OCI-LY7 (cell line): ENCODE measurements around the gene GAB1. TPM values are rescaled to one million over a fixed set of nuclear protein-coding genes. Genes with fewer than 3 reads are reported as not detected.

Experiments
- BruUV-seq: library from RNA; stranded (reverse); fragments of 400-500 nt; replicated peaks from 2 replicates; lab custom pipeline; 2021; lab: Mats Ljungman, UMichigan
- CTCF ChIA-PET: fragments of 300-600 bp; sonication (Branson Sonifier 250); formaldehyde crosslinking; loops from one replicate; lab custom pipeline; 2022; ENCODE audit warnings: antibody characterized with exemption; ENCODE audit not compliant: unreplicated experiment; lab: Charles Lee
- POLR2A ChIA-PET: fragments of 300-600 bp; sonication (Branson Sonifier 250); formaldehyde crosslinking; loops from one replicate; lab custom pipeline; 2022; ENCODE audit warnings: antibody characterized with exemption; lab: Charles Lee
- DNase-seq: peaks from one replicate; pipeline ENCODE4 v3.0.0-alpha.2; 2015; ENCODE audit warnings: low spot score
- H2AFZ ChIP-seq: fragments of 200-600 bp; sonication (generic), shearing (Covaris generic); 2 replicates; pipeline ENCODE4 v1.6.1; 2014; ENCODE audit warnings: mild to moderate bottlenecking, antibody characterized with exemption, low read length, moderate library complexity
- H3K27ac ChIP-seq: fragments of 200-600 bp; sonication (generic); 2 replicates; pipeline ENCODE4 v1.5.1; 2014; ENCODE audit warnings: mixed run types, low read depth, mild to moderate bottlenecking, moderate library complexity, low read length, inconsistent platforms; ENCODE audit not compliant: poor library complexity, severe bottlenecking
- H3K36me3 ChIP-seq: fragments of 200-600 bp; sonication (generic); 2 replicates; pipeline ENCODE4 v1.6.1; 2014; ENCODE audit warnings: mild to moderate bottlenecking, antibody characterized with exemption, low read length, moderate library complexity, mixed read lengths; ENCODE audit not compliant: insufficient read depth
- H3K4me1 ChIP-seq: fragments of 200-600 bp; sonication (generic); 2 replicates; pipeline ENCODE4 v1.5.1; 2014; ENCODE audit warnings: mild to moderate bottlenecking, low read length; ENCODE audit not compliant: insufficient read depth, poor library complexity, severe bottlenecking
- H3K4me2 ChIP-seq: fragments of 200-600 bp; sonication (generic); 2 replicates; pipeline ENCODE4 v1.6.1; 2014; ENCODE audit warnings: mild to moderate bottlenecking, low read length
- H3K4me3 ChIP-seq: fragments of 200-600 bp; sonication (generic); 2 replicates; pipeline ENCODE4 v1.5.1; 2014; ENCODE audit warnings: mild to moderate bottlenecking, low read depth, low read length; ENCODE audit not compliant: poor library complexity, severe bottlenecking
- H3K79me2 ChIP-seq: fragments of 200-600 bp; sonication (generic); 2 replicates; pipeline ENCODE4 v1.6.1; 2016; ENCODE audit warnings: low read depth, mild to moderate bottlenecking, low read length, moderate library complexity, mixed read lengths; ENCODE audit not compliant: insufficient read depth
- H3K9me2 ChIP-seq: fragments of 200-600 bp; sonication (generic); 2 replicates; pipeline ENCODE4 v1.6.1; 2016; ENCODE audit warnings: mild to moderate bottlenecking, low read length, mixed read lengths; ENCODE audit not compliant: insufficient read depth
- H3K9me3 ChIP-seq: fragments of 200-600 bp; sonication (generic); 2 replicates; pipeline ENCODE4 v1.6.1; 2014; ENCODE audit warnings: mild to moderate bottlenecking, mixed run types, low read length, mixed read lengths
- H4K20me1 ChIP-seq: fragments of 200-600 bp; sonication (generic); 2 replicates; pipeline ENCODE4 v1.6.1; 2014; ENCODE audit warnings: mild to moderate bottlenecking, antibody characterized with exemption, low read length, moderate library complexity, mixed read lengths; ENCODE audit not compliant: insufficient read depth
- EZH2phosphoT487 ChIP-seq: fragments of 200-600 bp; sonication (generic); IDR thresholded peaks from 2 replicates; pipeline ENCODE4 v1.6.1; 2018; ENCODE audit warnings: low read depth, borderline replicate concordance, mild to moderate bottlenecking, mixed run types, antibody characterized with exemption, low read length, moderate library complexity, mixed read lengths
- intact Hi-C: fragments of 100-400 bp; cut with micrococcal nuclease; formaldehyde crosslinking; loops from one replicate; pipeline ENCODE4 v1.10.0; 2022; ENCODE audit not compliant: unreplicated experiment
- total RNA-seq, 2 experiments: library from RNA; depleted of rRNA in 1 of 2; stranded (reverse); fragments of >200 nt in 1 of 2; shearing (Covaris generic) in 1 of 2; gene quantifications; 2 replicates each; pipeline ENCODE4 v1.2.3, GENCODE V29; 2014 to 2022
- TF ChIP-seq, protein P1 (sequence below): fragments of 200-600 bp; sonication (generic); conservative IDR thresholded peaks from 2 replicates; pipeline ENCODE4 v1.5.1; 2014; ENCODE audit warnings: mild to moderate bottlenecking, antibody characterized with exemption, low read length, moderate library complexity, mixed read lengths

The GAB1 gene
- total RNA-seq, 2 experiments from 2014 or later, result 42.6 to 99.3 TPM

DNA sequence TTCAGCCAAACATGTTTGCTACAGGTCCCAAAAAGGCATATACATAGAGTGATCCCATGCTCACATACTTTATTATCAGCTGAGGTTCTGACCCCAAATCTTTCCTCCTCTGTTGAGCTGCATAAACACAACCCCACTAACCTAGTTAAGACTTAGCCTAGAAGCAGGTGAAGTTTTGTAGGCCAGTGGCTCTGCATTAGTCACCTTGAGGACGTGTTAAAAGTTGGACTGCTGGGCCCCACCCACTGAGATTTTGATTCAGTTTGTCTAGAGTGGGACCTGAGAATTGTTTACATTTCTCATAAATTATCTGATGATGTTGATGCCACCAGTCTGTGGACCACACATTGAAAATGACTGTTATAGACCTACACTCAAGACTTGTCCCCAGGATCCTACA lies 43.8 kb upstream of the GAB1 start:
- no peaks in the 10 kb centered on the region for H4K20me1 ChIP-seq
- TF ChIP-seq, protein P1, sequence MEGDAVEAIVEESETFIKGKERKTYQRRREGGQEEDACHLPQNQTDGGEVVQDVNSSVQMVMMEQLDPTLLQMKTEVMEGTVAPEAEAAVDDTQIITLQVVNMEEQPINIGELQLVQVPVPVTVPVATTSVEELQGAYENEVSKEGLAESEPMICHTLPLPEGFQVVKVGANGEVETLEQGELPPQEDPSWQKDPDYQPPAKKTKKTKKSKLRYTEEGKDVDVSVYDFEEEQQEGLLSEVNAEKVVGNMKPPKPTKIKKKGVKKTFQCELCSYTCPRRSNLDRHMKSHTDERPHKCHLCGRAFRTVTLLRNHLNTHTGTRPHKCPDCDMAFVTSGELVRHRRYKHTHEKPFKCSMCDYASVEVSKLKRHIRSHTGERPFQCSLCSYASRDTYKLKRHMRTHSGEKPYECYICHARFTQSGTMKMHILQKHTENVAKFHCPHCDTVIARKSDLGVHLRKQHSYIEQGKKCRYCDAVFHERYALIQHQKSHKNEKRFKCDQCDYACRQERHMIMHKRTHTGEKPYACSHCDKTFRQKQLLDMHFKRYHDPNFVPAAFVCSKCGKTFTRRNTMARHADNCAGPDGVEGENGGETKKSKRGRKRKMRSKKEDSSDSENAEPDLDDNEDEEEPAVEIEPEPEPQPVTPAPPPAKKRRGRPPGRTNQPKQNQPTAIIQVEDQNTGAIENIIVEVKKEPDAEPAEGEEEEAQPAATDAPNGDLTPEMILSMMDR, result no peak
- TF ChIP-seq EZH2phosphoT487, result no peak
- intact Hi-C loops, result no loop called here
- no peak overlapping the region for H2AFZ ChIP-seq
- ChIA-PET POLR2A (interaction anchor here (1.0 to 1.2 kb wide), 2 partner anchors 15 to 18 kb away, joined by 3 to 5 read pairs; no protein-coding TSS in a partner anchor), CTCF (no interaction called here)
- no peaks in the 10 kb centered on the region for H3K4me1 ChIP-seq
- no peak overlapping the region for H3K4me2 ChIP-seq
- no peaks in the 10 kb centered on the region for H3K9me3 ChIP-seq
- no TSS peak for BruUV-seq
- H3K27ac ChIP-seq, result no peak overlapping the region
- H3K79me2 ChIP-seq, result no peaks in the 10 kb centered on the region
- no peak overlapping the region for H3K4me3 ChIP-seq
- no peak for DNase-seq
- no peaks in the 10 kb centered on the region for H3K36me3 ChIP-seq
- no peaks in the 10 kb centered on the region for H3K9me2 ChIP-seq

DNA sequence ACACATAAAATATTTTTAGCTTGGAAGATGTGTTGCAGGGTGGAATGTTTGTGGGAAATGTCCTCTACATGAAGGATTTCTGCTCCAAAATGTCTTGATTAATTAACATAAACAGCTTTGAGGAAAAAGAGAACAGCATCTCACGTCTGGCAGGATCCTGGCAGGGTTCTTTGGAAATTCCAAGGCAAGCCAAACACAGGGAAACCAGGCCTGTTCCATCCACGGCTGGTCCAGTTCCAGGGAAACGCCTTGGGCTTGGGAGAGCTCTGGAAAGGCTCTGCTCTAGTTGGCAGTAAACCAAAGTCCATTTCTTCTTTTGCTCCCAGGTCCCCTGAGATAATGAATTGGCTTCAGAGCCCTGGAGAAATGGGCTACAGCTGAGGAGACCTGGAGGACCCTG lies 42.4 kb upstream of the GAB1 start:
- DNase-seq, result no peak
- H3K79me2 ChIP-seq, result no peaks in the 10 kb centered on the region
- no peak overlapping the region for H2AFZ ChIP-seq
- no peak for TF ChIP-seq EZH2phosphoT487
- TF ChIP-seq, protein P1, result no peak
- H3K4me1 ChIP-seq, result no peaks in the 10 kb centered on the region
- ChIA-PET CTCF (no interaction called here), POLR2A (interaction anchor here (1.3 kb wide), 1 partner anchor 13 kb away, joined by 3 read pairs; no protein-coding TSS in a partner anchor)
- intact Hi-C loops, result no loop called here
- no peak overlapping the region for H3K4me2 ChIP-seq
- H3K9me2 ChIP-seq, result no peaks in the 10 kb centered on the region
- no peaks in the 10 kb centered on the region for H3K36me3 ChIP-seq
- no peak overlapping the region for H3K27ac ChIP-seq
- no peaks in the 10 kb centered on the region for H3K9me3 ChIP-seq
- BruUV-seq, result no TSS peak
- no peak overlapping the region for H3K4me3 ChIP-seq
- no peaks in the 10 kb centered on the region for H4K20me1 ChIP-seq

- H3K36me3 ChIP-seq, result no peaks in the 10 kb centered on the region
- no peaks in the 10 kb centered on the region for H3K4me1 ChIP-seq
- intact Hi-C loops, result no loop called here
- no peak overlapping the region for H3K4me2 ChIP-seq
- no peak overlapping the region for H3K27ac ChIP-seq
- DNase-seq, result no peak
- H3K9me2 ChIP-seq, result no peaks in the 10 kb centered on the region
- ChIA-PET POLR2A (interaction anchor here (1.3 kb wide), 1 partner anchor 13 kb away, joined by 3 read pairs; no protein-coding TSS in a partner anchor), CTCF (no interaction called here)
- no peaks in the 10 kb centered on the region for H3K79me2 ChIP-seq
- H4K20me1 ChIP-seq, result no peaks in the 10 kb centered on the region
- H3K4me3 ChIP-seq, result no peak overlapping the region
- H3K9me3 ChIP-seq, result no peaks in the 10 kb centered on the region
- BruUV-seq, result no TSS peak
- TF ChIP-seq, protein P1, result no peak
- no peak for TF ChIP-seq EZH2phosphoT487
- H2AFZ ChIP-seq, result no peak overlapping the region
Observed at GRCh38 chr4:143294710-143295275, 41.9 kb upstream of the GAB1 start.
